GM12878 (cell line): ENCODE results near the gene TRPV5. TPM values are rescaled to one million over a fixed set of nuclear protein-coding genes. Genes with fewer than 3 reads are reported as not detected.

Experiments
- FOXM1 ChIP-seq: IDR thresholded peaks from 2 replicates; pipeline ENCODE4 v1.6.1; 2012; ENCODE audit warnings: low read depth, mild to moderate bottlenecking, inconsistent platforms, low read length, moderate library complexity
- GABPA ChIP-seq: IDR thresholded peaks from 2 replicates; pipeline ENCODE4 v1.6.1; 2014; ENCODE audit warnings: antibody characterized with exemption, low read depth, mild to moderate bottlenecking, inconsistent platforms
- IKZF2 ChIP-seq, 2 experiments: fragments of 450-650 bp; IDR thresholded peaks; 2 replicates each; pipeline ENCODE4 v1.6.1; 2017; ENCODE audit warnings: mild to moderate bottlenecking in 2 of 2, moderate library complexity in 2 of 2
- JUNB ChIP-seq: IDR thresholded peaks from 2 replicates; pipeline ENCODE4 v1.6.1; 2016; ENCODE audit warnings: antibody characterized with exemption, mild to moderate bottlenecking
- MEF2B ChIP-seq: fragments of 450-650 bp; IDR thresholded peaks from 2 replicates; pipeline ENCODE4 v1.6.1; 2018; ENCODE audit warnings: mild to moderate bottlenecking, moderate library complexity; ENCODE audit not compliant: partially characterized antibody, poor library complexity, severe bottlenecking
- NFXL1 ChIP-seq: fragments of 450-650 bp; IDR thresholded peaks from 2 replicates; pipeline ENCODE4 v1.6.1; 2017; ENCODE audit warnings: antibody characterized with exemption, mild to moderate bottlenecking, borderline replicate concordance
- NR2C1 ChIP-seq: fragments of 450-650 bp; IDR thresholded peaks from 2 replicates; pipeline ENCODE4 v1.6.1; 2017; ENCODE audit warnings: antibody characterized with exemption, mild to moderate bottlenecking, moderate library complexity
- POLR2AphosphoS2 ChIP-seq: IDR thresholded peaks from 2 replicates; pipeline ENCODE4 v1.6.1; 2011; ENCODE audit warnings: low read depth, mild to moderate bottlenecking, low read length, improper control_type of control experiment, moderate library complexity
- POLR2AphosphoS5 ChIP-seq: IDR thresholded peaks from 2 replicates; pipeline ENCODE4 v1.6.1; 2011; ENCODE audit warnings: mild to moderate bottlenecking, low read length, inconsistent platforms
- SRF ChIP-seq, 2 experiments: IDR thresholded peaks; 2 replicates each; pipeline ENCODE4 v1.6.1; 2011; ENCODE audit warnings: low read depth in 2 of 2, low read length in 2 of 2, mild to moderate bottlenecking in 1 of 2, moderate library complexity in 1 of 2
- ZNF207 ChIP-seq: fragments of 450-650 bp; IDR thresholded peaks from 2 replicates; pipeline ENCODE4 v1.6.1; 2014; ENCODE audit warnings: antibody characterized with exemption, mild to moderate bottlenecking, borderline replicate concordance
- polyA plus RNA-seq, 11 experiments: library from polyadenylated mRNA; depleted of rRNA in 4 of 11; unstranded in 6 of 11; stranded (reverse) in 5 of 11; fragments of >200 nt; fragmentation: Nextera tagmentation in 4 of 11; fragmentation: Illumina TruSeq in 1 of 11; extraction: Ambion mirVana in 4 of 11; extraction: Trizol in 1 of 11; gene quantifications; 1 replicate in 1 of 11; 2 replicates in 10 of 11; pipeline versions ENCODE4 v1.2.1 to v1.2.3, GENCODE V29; 2011 to 2016; ENCODE audit warnings: inconsistent platforms in 2 of 11, missing spikeins in 2 of 11, low read depth in 1 of 11
- total RNA-seq, 4 experiments: library from RNA; depleted of rRNA in 3 of 4; stranded (reverse); fragments of >200 nt in 3 of 4; fragmentation: Illumina TruSeq in 1 of 4; extraction: Trizol in 1 of 4; gene quantifications; 2 replicates each; pipeline versions ENCODE4 v1.2.1 to v1.2.3, GENCODE V29; 2013 to 2021
- TF ChIP-seq, protein P1 (sequence below): IDR thresholded peaks from 2 replicates; pipeline ENCODE4 v1.6.1; 2011; ENCODE audit warnings: low read depth, low read length, improper control_type of control experiment, borderline replicate concordance

Gene TRPV5
- total and polyA plus RNA-seq, 10 of the 15 experiments (the other 5 are each of a cell fraction or from before 2014, with no cell fraction given): not detected

DNA sequence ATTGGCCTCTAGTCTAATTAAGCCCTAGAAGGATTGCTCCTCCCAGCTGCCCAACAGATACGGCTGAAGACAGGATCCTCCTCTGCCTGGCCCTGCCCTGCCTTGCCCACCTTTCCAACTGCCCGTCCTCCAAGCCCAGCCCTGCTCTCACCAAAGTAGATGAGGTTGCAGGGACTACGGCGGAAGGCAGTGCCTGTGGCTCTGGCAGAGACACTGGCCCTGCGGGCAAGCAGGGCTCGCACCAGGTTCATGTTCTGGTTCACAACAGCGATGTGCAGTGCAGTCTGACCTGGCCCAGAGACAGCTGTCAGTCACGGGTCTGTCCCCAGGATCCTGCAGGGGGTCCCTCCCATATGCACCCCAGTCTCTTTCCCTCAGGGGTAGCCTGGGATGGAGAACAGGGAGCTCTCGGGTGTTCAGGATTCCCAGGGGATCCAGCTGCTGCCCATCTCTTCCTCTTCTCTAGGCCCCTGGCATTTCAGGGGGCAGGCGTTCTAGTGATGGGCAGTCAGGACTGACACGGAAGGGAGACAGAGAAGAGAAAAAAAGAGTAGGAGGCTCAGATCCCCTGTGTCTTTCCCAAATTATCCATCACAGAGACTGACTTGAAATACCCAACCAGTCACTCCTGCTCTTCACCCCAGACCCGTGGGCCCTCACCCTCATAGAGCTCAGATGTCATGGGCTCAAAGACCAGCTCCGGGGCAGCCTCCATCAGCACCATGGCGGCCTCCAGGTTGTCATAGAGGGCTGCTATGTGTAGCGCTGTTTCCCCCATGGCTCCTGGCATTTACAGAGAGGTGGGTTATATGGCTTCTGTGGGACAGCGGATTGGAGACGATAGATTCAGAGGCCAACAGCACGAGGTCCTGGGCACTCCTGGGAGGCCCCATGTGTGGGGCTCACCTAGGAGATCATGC, 56.3 kb downstream of the TRPV5 start (continued):
- TF ChIP-seq FOXM1 (no peak), ZNF207 (no peak), POLR2AphosphoS5 (no peak), MEF2B (no peak), JUNB (no peak), NR2C1 (no peak), POLR2AphosphoS2 (no peak), SRF (IDR thresholded peaks at IDR 0.05; ENCODE audit: low read depth in 2 of 2, low read length in 2 of 2) (no peak), NFXL1 (no peak), IKZF2 (IDR thresholded peaks at IDR 0.05) (no peak), GABPA (no peak)
- TF ChIP-seq, protein P1, sequence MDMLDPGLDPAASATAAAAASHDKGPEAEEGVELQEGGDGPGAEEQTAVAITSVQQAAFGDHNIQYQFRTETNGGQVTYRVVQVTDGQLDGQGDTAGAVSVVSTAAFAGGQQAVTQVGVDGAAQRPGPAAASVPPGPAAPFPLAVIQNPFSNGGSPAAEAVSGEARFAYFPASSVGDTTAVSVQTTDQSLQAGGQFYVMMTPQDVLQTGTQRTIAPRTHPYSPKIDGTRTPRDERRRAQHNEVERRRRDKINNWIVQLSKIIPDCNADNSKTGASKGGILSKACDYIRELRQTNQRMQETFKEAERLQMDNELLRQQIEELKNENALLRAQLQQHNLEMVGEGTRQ: no peak
